Activated B cell treated with CpG ODN at 0.5 μM for 24 hours (primary cell): Measurements from ENCODE around the gene CABP5. TPM values are rescaled to one million over a fixed set of nuclear protein-coding genes. Genes with fewer than 3 reads are reported as not detected.
"Not testable (repeated sequence)": the region's sequence is repeated elsewhere in the genome, so short reads cannot be mapped to it uniquely, and the experiment has no call there.

ENCODE experiments used
- ATAC-seq: fragments of 200-7000 bp; cut with Tn5 transposase; one replicate; pipeline ENCODE4 v1.10.0; 2021; ENCODE audit warnings: low read depth, mild to moderate bottlenecking, moderate library complexity
- CTCF ChIA-PET: fragments of 350-600 bp; sonication (Branson Sonifier 250); formaldehyde crosslinking; loops from one replicate; lab custom pipeline; 2021; ENCODE audit warnings: antibody characterized with exemption; lab: Charles Lee
- POLR2A ChIA-PET: fragments of 350-600 bp; sonication (Branson Sonifier 250); formaldehyde crosslinking; loops from one replicate; lab custom pipeline; 2021; ENCODE audit warnings: antibody characterized with exemption; lab: Charles Lee
- DNase-seq: peaks from one replicate; pipeline ENCODE4 v3.0.0; 2022
- H3K27ac Mint-ChIP-seq: one replicate; pipeline ENCODE4 v1.8.0; 2020; ENCODE audit warnings: mixed read lengths
- H3K27me3 Mint-ChIP-seq: one replicate; pipeline ENCODE4 v1.8.0; 2021; ENCODE audit warnings: mixed read lengths
- H3K36me3 Mint-ChIP-seq: one replicate; pipeline ENCODE4 v1.8.0; 2021; ENCODE audit warnings: low read depth, mixed read lengths
- H3K4me1 Mint-ChIP-seq: one replicate; pipeline ENCODE4 v1.8.0; 2021; ENCODE audit warnings: mixed read lengths
- H3K4me3 Mint-ChIP-seq: one replicate; pipeline ENCODE4 v1.8.0; 2020; ENCODE audit warnings: mild to moderate bottlenecking, mixed read lengths
- H3K9me3 Mint-ChIP-seq: one replicate; pipeline ENCODE4 v1.8.0; 2020; ENCODE audit warnings: mixed read lengths
- intact Hi-C: fragments of 100-400 bp; cut with micrococcal nuclease; formaldehyde crosslinking; loops from one replicate; pipeline ENCODE4 v1.15.1; 2024
- total RNA-seq: library from RNA; stranded (reverse); gene quantifications from 2 replicates; pipeline ENCODE4 v1.2.3, GENCODE V29; 2022
- TF ChIP-seq, protein P1 (sequence below): fragments of 200-600 bp; IDR thresholded peaks from one replicate; pipeline ENCODE4 v1.8.0; 2022; ENCODE audit warnings: antibody characterized with exemption, mild to moderate bottlenecking

Gene CABP5
- not detected in 2 replicates for total RNA-seq

DNA sequence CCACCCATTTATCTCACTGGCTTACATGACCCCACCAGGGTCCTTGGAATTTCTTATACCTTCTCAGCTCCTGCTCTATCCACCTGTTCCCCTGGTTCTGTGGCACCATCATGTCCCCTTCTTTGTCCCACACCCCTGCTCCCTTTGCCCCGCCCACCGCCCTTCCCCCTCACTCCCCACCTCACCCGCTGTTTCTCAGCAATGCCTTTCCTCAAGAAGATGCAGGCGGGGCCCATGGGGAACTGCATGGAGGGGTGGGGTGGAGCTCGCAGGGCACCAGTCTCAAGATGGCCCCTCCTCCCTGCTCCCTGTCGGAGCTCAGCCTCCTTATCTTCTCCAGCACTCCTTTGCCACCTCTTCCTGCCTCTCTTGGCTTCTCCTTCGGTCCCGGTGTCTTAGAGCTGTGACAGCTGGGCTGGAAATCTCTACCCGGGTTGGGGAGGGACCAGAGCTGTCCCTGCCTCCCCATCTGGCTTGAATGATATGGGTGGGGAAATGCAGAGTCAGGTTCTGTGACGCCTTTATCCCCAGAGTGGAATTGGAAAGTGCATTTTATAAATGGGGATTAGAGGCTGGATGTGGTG lies at the start of gene CABP5:
TSS of gene CABP5 (minus strand) at position 405 of the 584 bp plus-strand sequence. CDS start at position 248, 157 bp downstream.
- POLR2A ChIA-PET: no interaction called here
- DNase-seq: no peak

GRCh38 chr19:48091111-48091718 lies 47.3 kb upstream of the CABP5 start:
- H3K4me1 Mint-ChIP-seq, H3K27me3 Mint-ChIP-seq, ATAC-seq, H3K27ac Mint-ChIP-seq, CTCF ChIA-PET, intact Hi-C loops, H3K4me3 Mint-ChIP-seq, DNase-seq, POLR2A ChIA-PET: not testable (repeated sequence)
- peaks cover 13% of the 10 kb centered on the region for H3K9me3 Mint-ChIP-seq
- H3K36me3 Mint-ChIP-seq: peaks cover 29% of the 10 kb centered on the region

More for the DNA sequence above, at the start of gene CABP5:
- TF ChIP-seq, protein P1, sequence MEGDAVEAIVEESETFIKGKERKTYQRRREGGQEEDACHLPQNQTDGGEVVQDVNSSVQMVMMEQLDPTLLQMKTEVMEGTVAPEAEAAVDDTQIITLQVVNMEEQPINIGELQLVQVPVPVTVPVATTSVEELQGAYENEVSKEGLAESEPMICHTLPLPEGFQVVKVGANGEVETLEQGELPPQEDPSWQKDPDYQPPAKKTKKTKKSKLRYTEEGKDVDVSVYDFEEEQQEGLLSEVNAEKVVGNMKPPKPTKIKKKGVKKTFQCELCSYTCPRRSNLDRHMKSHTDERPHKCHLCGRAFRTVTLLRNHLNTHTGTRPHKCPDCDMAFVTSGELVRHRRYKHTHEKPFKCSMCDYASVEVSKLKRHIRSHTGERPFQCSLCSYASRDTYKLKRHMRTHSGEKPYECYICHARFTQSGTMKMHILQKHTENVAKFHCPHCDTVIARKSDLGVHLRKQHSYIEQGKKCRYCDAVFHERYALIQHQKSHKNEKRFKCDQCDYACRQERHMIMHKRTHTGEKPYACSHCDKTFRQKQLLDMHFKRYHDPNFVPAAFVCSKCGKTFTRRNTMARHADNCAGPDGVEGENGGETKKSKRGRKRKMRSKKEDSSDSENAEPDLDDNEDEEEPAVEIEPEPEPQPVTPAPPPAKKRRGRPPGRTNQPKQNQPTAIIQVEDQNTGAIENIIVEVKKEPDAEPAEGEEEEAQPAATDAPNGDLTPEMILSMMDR: no peak
- Mint-ChIP-seq H3K4me1 (no peaks in the 10 kb centered on the region), H3K36me3 (no peaks in the 10 kb centered on the region), H3K27me3 (peaks cover 25% of the 10 kb centered on the region), H3K9me3 (no peaks in the 10 kb centered on the region), H3K27ac (no peak within 1 kb of the TSS), H3K4me3 (no peak within 1 kb of the TSS)
- ATAC-seq: no peak
- CTCF ChIA-PET: no interaction called here
- intact Hi-C loops: no loop called here

DNA sequence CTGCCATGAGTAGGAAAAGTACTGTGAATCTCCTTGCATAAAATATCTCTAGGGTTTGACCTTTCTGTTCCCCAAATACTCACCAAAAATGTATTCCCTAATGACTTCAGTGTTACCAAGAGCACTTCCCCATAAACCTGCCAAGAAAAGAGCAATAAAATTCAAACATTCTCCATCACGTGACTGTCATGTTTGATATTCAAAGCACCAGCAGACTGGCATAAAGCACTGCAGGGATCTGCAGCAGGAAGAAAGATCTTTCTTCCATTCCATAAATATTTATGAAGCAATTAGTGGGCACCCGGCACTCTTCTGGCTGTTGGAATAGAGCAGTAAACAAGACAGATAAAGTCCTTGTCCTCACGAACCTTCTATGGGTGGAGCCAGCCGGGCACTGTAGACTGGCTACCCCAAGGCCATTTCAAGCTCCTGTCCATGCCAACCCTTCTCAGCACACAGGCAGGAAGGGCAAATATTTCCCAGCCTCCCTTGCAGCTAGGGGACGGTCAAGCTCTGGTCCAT lies 46.5 kb upstream of the CABP5 start:
- peaks cover 13% of the 10 kb centered on the region for H3K9me3 Mint-ChIP-seq
- no peak overlapping the region for H3K27ac Mint-ChIP-seq
- H3K4me1 Mint-ChIP-seq: no peaks in the 10 kb centered on the region
- no peak overlapping the region for H3K4me3 Mint-ChIP-seq
- H3K36me3 Mint-ChIP-seq: peaks cover 21% of the 10 kb centered on the region
- CTCF ChIA-PET: no interaction called here
- peaks cover 7% of the 10 kb centered on the region for H3K27me3 Mint-ChIP-seq
- ATAC-seq: no peak
- TF ChIP-seq, protein P1: no peak
- POLR2A ChIA-PET: no interaction called here
- DNase-seq: no peak
- intact Hi-C loops: no loop called here

DNA sequence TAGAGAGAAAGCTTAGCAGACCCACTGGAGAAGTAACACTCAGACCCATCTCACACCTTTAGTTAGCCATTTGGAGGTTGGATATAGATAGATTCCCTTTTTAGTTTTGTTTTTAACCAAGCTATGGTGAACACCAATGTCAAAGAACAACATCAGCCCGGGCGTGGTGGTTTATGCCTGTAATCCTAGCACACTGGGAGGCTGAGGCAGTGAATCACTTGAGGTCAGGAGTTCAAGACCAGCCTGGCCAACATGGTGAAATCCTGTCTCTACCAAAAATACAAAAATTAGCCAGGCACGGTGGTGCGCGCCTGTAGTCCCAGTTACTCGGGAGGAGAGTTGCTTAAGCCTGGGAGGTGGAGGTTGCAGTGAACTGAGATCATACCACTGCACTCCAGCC lies 45.1 kb upstream of the CABP5 start:
- H3K9me3 Mint-ChIP-seq, DNase-seq, H3K36me3 Mint-ChIP-seq, CTCF ChIA-PET, H3K27ac Mint-ChIP-seq, H3K4me3 Mint-ChIP-seq, H3K4me1 Mint-ChIP-seq, ATAC-seq, intact Hi-C loops, POLR2A ChIA-PET, H3K27me3 Mint-ChIP-seq: not testable (repeated sequence)

GRCh38 chr19:48085904-48086864 lies 42.3 kb upstream of the CABP5 start:
- H3K36me3 Mint-ChIP-seq: no peaks in the 10 kb centered on the region
- ChIA-PET POLR2A (interaction anchor here (0.5 kb wide), 1 partner anchor 16 kb away, joined by 4 read pairs; no protein-coding TSS in a partner anchor), CTCF (no interaction called here)
- TF ChIP-seq, protein P1: no peak
- H3K4me1 Mint-ChIP-seq: no peaks in the 10 kb centered on the region
- peaks cover 7% of the 10 kb centered on the region for H3K27me3 Mint-ChIP-seq
- intact Hi-C loops: no loop called here
- ATAC-seq (no peak), DNase-seq (no peak)
- no peak overlapping the region for H3K27ac Mint-ChIP-seq
- no peak overlapping the region for H3K4me3 Mint-ChIP-seq
- H3K9me3 Mint-ChIP-seq: no peaks in the 10 kb centered on the region
